Muscle layer of duodenum (tissue), 2 donors: ENCODE data around the gene TSR3.

ENCODE experiments used
- H3K27ac ChIP-seq: one replicate; pipeline ENCODE4 v1.7.0; 2013; ENCODE audit warnings: mild to moderate bottlenecking, low read length
- H3K27me3 ChIP-seq: one replicate; pipeline ENCODE4 v1.7.0; 2013; ENCODE audit warnings: low read depth, mild to moderate bottlenecking, control low read depth, low read length
- H3K36me3 ChIP-seq, 2 donors: one replicate each; pipeline ENCODE4 v1.7.0; 2013; ENCODE audit warnings: low read length in 2 of 2, control low read depth in 1 of 2, mild to moderate bottlenecking in 1 of 2; ENCODE audit not compliant: insufficient read depth in 2 of 2, control insufficient read depth in 1 of 2
- H3K4me1 ChIP-seq, 2 donors: one replicate each; pipeline ENCODE4 v1.7.0; 2013; ENCODE audit warnings: low read length in 2 of 2, mild to moderate bottlenecking in 2 of 2, control low read depth in 1 of 2, moderate library complexity in 1 of 2; ENCODE audit not compliant: insufficient read depth in 2 of 2, control insufficient read depth in 1 of 2
- H3K4me3 ChIP-seq, 2 donors: one replicate each; pipeline ENCODE4 v1.7.0; 2013; ENCODE audit warnings: low read length in 2 of 2, low read depth in 1 of 2, mild to moderate bottlenecking in 1 of 2
- H3K9me3 ChIP-seq, 2 donors: one replicate each; pipeline ENCODE4 v1.7.0; 2013; ENCODE audit warnings: low read length in 2 of 2, control low read depth in 1 of 2, mild to moderate bottlenecking in 1 of 2; ENCODE audit not compliant: control insufficient read depth in 1 of 2
- donor health status: healthy.

Gene TSR3

DNA sequence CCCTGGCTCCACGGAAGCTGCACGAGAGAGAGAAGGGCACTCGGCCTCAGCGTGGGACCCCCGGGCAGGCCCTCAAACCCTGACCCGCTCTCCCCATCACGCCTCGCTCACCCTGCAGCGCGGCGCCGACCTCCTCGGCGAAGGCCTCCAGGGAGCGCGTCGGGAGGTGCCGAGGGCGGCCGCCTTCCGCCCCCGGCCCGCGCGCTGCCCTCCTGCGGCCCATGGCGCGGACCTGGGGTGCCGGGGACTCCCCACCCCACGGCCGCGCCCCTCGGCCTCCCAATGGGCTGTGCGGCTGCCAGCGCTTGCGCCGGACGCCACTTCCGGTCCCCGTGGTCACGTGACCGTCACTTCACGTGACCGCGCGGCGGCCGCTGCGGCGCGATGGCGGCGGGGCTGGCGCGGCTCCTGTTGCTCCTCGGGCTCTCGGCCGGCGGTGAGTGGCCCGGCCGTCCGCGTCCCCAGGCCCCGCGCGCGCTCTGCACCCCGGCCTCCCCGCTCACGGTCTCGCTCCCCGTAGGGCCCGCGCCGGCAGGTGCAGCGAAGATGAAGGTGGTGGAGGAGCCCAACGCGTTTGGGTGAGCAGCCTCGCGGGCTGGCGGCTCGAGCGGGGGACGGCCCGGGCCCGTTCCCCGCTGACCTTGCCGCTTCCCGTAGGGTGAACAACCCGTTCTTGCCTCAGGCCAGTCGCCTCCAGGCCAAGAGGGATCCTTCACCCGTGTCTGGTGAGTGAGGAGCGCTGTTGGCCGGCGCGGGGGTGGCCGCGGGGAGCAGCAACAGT, at the start of gene TSR3, which contains the start of gene GNPTG:
Gene TSR3, minus strand, starts transcription at position 297 of the 781 bp plus-strand sequence. Its CDS starts 74 bp downstream, at position 223.
Gene GNPTG, plus strand, starts transcription at position 350 of the 781 bp plus-strand sequence. Its CDS starts 35 bp downstream, at position 385.
- Histone ChIP-seq H3K9me3 (no peaks in the 10 kb centered on the region), H3K4me3 (peak within 1 kb of the TSS; percentile 68 to 100), H3K27ac (no peak within 1 kb of the TSS), H3K4me1 (peaks cover 5 to 29% of the 10 kb centered on the region in 2 donors), H3K27me3 (no peaks in the 10 kb centered on the region), H3K36me3 (peaks cover 0 to 24% of the 10 kb centered on the region in 2 donors)

DNA sequence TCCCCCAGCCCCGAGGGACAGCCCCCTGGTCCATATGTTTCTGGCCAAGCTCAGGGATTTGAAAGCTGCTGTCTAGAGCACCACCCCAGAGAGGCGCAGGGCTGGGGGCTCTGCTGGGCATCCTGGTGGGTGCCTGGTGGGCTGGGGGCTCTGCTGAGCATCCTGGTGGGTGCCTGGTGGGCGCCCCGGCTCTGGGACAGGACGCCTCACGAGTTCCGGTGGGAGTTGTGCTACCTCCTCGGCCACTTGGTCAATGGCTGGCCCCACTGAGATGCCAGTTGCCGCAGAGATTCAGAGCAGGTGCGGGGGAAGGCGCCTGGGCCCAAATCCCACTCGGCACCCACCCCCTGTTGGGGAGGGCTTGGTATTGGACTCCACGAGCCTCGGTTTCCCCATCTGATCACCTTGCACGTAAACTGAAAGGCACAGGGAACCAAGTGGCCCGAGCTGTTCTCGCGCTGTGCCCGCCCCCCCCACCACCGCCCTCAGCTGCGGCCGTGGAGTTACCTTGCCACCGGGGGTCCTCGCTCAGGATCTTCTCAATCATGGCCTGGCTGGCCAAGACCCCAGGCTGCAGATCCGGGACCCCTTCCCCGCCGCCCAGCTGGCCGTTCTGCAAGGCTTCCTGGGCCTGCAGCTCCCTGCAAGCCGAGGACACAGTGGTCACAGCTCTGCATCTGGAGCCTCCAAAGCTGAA, 49.5 kb upstream of the TSR3 start:
- Histone ChIP-seq H3K36me3 (peaks cover 6 to 63% of the 10 kb centered on the region in 2 donors), H3K27ac (no peak overlapping the region), H3K27me3 (no peaks in the 10 kb centered on the region), H3K4me3 (no peak overlapping the region), H3K9me3 (no peaks in the 10 kb centered on the region), H3K4me1 (no peaks in the 10 kb centered on the region)

DNA sequence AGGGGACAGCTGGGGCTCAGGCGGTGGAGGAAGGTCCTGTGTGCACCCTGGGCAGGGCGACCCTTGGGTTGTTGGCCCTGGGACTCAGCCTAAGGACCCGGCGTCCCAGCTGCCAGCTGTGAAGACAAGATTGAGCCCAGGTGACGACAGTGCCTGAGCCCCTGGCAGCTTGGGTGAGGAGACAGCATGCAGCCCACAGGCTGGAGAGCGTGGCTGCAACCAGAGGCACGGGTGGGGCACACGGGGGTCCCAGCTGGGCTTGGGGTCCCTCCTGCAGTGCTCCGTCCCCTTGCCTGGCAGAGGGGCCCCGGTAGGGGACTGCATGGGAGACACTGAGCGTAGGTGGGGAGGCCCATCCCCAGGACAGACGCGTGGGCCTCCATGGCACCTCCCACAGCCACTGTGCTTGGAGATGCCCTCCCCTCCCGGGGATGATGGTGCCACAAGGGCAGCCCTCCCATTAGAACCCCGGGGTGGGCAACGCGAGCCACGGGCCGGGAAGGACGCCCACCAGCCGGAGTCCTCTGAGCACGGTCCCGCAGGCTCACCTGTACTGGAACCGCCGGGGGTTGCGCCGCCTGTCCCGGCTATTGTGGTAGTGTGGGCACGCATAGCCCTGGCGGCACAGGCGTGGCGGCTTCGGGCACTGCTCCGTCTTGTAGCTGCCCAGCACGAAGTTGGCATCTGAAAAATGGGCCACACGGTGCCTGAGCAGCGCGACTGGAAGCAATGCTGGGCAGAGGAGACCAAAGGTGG, 47.3 kb upstream of the TSR3 start:
- Histone ChIP-seq H3K9me3 (no peaks in the 10 kb centered on the region), H3K4me3 (no peak overlapping the region), H3K4me1 (no peaks in the 10 kb centered on the region), H3K36me3 (peaks cover 6 to 70% of the 10 kb centered on the region in 2 donors), H3K27me3 (no peaks in the 10 kb centered on the region), H3K27ac (no peak overlapping the region)

DNA sequence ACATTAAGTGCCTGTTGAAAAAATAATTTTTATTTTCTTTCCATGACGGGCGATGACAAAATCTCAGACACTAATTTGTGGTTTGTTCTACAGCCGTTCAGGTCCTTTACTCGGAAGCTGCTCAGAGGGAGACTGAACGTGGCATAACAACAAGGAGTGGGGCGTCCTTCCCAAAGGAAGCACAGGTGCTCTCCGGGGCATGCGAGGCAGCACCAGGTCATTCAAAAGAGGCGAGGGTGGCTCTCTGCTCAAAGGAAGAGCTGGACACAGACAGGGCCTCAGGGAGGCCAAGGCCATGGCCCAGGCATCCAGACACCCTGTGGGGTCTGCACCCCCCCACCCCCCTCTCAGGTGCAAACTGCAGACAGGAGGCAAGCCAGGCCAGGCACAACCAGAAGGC, 46.7 kb upstream of the TSR3 start:
- Histone ChIP-seq H3K4me1 (no peaks in the 10 kb centered on the region), H3K9me3 (no peaks in the 10 kb centered on the region), H3K27me3 (no peaks in the 10 kb centered on the region), H3K4me3 (no peak overlapping the region), H3K27ac (no peak overlapping the region), H3K36me3 (peaks cover 6 to 72% of the 10 kb centered on the region in 2 donors)

DNA sequence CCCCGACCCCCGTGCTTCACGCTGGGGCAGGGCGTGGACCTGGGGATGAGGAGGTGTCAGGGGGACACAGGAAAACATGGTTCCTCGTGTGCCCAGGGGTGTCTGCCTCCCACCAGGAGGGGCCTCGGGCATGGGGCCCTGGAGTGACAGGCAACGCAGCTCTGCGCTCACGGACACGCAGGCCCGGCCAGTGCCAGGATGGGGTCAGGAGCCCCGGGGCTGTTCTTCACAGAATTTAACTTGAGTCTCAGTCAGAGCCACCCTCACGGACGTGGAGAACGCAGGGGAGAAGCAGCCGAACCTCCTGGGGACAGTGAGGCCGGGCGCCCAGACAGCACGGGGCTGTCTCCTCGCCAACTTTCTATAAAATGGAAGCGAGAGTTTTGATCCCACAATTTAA, 46.1 kb upstream of the TSR3 start:
- H3K27ac ChIP-seq, result no peak overlapping the region
- peaks cover 6 to 72% of the 10 kb centered on the region in 2 donors for H3K36me3 ChIP-seq
- H3K4me3 ChIP-seq, result no peak overlapping the region
- no peaks in the 10 kb centered on the region for H3K27me3 ChIP-seq
- H3K4me1 ChIP-seq, result no peaks in the 10 kb centered on the region
- no peaks in the 10 kb centered on the region for H3K9me3 ChIP-seq

DNA sequence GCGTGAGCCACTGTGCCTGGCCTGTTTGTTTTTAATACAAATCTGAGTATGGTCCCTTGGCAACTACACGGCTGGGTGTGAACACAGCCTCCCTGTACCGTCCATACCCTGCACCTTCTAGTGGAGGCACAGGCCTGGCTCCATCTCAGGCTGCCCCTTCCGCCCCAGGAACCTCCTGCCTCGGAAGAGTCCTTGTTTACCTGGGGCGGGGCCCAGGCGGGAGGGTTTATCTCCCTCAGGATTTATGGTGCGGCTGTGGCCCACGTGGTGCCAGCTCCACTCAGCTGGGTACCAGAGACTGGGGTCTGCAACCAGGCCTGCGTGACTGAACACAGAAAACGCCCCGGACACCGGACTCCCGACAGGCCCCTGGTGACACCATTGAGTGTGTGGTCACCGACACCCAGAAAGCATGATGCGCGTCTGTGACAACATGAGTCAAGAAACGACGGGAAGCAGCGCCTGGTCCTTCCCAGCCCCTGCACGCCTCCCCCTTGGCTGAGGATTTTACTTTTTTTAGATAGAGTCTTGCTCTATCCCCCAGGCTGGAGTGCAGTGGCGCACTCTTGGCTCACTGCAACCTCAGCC, 43.9 kb upstream of the TSR3 start:
- H3K4me3 ChIP-seq, result no peak overlapping the region
- no peaks in the 10 kb centered on the region for H3K27me3 ChIP-seq
- peaks cover 6 to 70% of the 10 kb centered on the region in 2 donors for H3K36me3 ChIP-seq
- no peaks in the 10 kb centered on the region for H3K4me1 ChIP-seq
- no peaks in the 10 kb centered on the region for H3K9me3 ChIP-seq
- H3K27ac ChIP-seq, result no peak overlapping the region

DNA sequence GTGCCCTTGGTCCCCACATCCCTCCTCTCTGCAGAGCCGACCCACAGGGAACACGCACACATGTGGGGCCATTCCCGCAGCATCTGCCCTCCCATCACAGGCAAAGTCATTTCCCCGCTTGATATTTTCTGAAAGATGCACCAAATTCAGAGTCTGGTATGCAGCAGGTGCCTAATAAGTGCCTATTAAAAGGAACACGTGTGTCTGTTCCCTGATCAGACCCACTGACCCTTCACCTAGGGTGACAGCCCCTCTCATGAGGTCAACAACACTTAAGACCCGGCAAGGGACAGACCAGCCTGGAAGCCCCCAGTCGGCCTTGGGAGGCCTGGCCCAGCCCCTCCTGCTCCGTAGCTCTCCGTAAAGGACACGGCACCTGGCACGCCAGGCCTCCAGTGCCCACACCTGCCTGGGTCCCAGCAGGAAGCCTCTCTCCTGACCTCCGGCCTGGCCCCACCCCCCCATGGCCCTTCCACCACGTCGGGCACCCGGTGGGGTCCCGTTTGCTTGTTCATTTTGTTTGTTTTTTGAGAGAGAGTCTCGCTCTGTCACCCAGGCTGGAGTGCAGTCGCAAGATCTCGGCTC, 42.8 kb upstream of the TSR3 start:
- Histone ChIP-seq H3K4me3 (no peak overlapping the region), H3K36me3 (peaks cover 2 to 76% of the 10 kb centered on the region in 2 donors), H3K27me3 (no peaks in the 10 kb centered on the region), H3K4me1 (no peaks in the 10 kb centered on the region), H3K9me3 (no peaks in the 10 kb centered on the region), H3K27ac (no peak overlapping the region)

DNA sequence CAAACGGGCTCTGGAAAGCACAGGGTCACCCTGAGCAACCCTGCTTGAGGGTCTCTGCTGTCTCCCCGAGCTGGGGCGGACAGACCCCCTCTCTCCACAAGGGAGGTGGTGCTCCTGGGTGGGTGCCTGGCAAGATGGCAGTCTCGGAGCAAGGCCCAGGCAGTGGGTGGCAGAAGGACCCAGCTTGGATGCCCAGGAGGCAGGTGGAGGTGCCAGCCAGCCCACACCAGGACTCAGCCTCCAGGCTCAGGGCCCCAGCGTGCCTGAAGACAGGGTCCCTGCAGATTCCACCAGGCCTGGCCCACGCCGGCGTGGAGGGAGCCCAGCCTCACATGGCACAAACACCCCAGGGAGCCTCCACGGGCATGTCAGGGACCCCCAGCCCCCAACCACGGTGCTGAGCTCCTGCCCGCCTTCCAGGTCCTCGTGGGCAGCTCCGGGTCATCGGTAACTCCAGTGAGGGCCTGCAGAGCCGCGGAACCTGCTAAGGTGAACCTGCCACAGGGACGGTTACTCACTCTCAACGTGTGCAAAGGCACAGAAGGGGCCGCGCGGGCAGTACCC, 42.0 kb upstream of the TSR3 start:
- no peak overlapping the region for H3K27ac ChIP-seq
- no peak overlapping the region for H3K4me3 ChIP-seq
- peaks cover 0 to 74% of the 10 kb centered on the region in 2 donors for H3K36me3 ChIP-seq
- H3K27me3 ChIP-seq, result no peaks in the 10 kb centered on the region
- H3K4me1 ChIP-seq, result no peaks in the 10 kb centered on the region
- no peaks in the 10 kb centered on the region for H3K9me3 ChIP-seq

DNA sequence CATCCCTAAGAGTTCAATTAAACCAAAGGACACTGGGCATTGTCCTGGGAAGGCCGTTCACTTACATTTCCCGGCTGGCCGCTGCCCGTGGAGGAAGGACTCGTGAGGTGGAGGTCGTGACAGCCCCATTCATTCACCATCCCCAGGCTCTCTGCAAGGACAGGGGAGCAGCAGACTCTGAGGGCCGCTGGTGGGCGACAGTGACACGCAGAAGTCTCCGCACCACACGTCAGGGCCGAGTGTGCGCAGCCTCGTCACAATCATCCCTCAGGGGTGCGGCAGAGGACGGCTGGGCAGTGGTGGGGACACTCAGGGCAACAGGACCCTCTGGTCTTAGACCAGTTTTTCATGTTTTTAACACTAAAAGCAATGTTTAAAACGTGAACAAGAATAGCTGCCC, 41.1 kb upstream of the TSR3 start:
- Histone ChIP-seq H3K36me3 (peaks cover 0 to 74% of the 10 kb centered on the region in 2 donors), H3K4me3 (no peak overlapping the region), H3K4me1 (no peaks in the 10 kb centered on the region), H3K9me3 (no peaks in the 10 kb centered on the region), H3K27ac (no peak overlapping the region), H3K27me3 (no peaks in the 10 kb centered on the region)

DNA sequence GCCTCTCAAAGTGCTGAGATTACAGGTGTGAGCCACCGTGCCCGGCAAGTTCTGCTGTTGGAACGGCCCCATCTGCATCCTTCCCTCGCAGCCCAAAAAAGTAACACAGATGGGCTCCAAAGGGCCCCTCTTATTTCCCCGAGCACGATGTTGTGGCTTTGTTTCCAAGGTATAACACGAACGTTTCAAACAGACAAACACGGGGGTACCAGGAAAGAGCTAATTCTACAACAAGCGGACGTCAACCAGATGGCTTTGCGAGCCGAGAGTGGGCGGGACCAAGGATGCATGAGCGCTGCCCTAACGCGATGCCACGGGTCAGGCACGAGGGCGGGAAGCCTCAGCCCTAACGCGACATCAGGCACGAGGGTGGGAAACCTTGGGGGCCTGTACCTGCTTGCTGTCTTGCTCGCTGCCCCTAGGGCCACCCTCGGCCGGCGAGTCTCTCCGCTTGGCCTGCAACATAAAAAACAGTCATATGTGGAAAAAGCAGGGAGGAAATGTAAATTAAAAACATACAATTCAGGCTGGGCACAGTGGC, 38.6 kb upstream of the TSR3 start:
- no peaks in the 10 kb centered on the region for H3K27me3 ChIP-seq
- no peak overlapping the region for H3K4me3 ChIP-seq
- H3K36me3 ChIP-seq, result peaks cover 0 to 76% of the 10 kb centered on the region in 2 donors
- H3K9me3 ChIP-seq, result no peaks in the 10 kb centered on the region
- H3K4me1 ChIP-seq, result no peaks in the 10 kb centered on the region
- H3K27ac ChIP-seq, result no peak overlapping the region
